ENCODE data around the gene HSD11B2. TPM values are rescaled to one million over a fixed set of nuclear protein-coding genes. Genes with fewer than 3 reads are reported as not detected.

HSD11B2 gene
- total RNA-seq, 1 experiment from 2014 or later, result 33.4 TPM

DNA sequence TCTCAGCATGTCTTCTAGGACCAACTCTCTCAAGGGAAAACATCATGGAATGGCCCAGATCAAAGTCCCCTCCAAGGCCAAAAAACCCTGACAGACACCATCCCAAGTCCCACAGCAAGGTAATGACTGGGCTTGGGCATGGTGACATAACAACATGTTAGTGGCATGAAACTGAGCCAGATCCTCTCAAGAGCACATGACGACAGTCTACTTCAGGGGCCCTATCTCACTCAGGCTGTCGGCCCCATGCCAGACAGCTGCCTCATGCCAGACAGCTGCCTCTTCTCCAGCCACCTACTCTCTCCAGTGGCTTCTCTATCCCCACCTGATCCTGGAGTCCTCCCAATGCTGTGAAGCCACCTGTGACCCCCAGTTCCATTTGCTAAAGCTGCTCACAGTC, 18.4 kb downstream of the HSD11B2 start (continued):
- TF ChIP-seq FOXP4 (CRISPR knock-in tag; IDR thresholded peaks at IDR 0.05), result no peak
- TF ChIP-seq, protein P1, sequence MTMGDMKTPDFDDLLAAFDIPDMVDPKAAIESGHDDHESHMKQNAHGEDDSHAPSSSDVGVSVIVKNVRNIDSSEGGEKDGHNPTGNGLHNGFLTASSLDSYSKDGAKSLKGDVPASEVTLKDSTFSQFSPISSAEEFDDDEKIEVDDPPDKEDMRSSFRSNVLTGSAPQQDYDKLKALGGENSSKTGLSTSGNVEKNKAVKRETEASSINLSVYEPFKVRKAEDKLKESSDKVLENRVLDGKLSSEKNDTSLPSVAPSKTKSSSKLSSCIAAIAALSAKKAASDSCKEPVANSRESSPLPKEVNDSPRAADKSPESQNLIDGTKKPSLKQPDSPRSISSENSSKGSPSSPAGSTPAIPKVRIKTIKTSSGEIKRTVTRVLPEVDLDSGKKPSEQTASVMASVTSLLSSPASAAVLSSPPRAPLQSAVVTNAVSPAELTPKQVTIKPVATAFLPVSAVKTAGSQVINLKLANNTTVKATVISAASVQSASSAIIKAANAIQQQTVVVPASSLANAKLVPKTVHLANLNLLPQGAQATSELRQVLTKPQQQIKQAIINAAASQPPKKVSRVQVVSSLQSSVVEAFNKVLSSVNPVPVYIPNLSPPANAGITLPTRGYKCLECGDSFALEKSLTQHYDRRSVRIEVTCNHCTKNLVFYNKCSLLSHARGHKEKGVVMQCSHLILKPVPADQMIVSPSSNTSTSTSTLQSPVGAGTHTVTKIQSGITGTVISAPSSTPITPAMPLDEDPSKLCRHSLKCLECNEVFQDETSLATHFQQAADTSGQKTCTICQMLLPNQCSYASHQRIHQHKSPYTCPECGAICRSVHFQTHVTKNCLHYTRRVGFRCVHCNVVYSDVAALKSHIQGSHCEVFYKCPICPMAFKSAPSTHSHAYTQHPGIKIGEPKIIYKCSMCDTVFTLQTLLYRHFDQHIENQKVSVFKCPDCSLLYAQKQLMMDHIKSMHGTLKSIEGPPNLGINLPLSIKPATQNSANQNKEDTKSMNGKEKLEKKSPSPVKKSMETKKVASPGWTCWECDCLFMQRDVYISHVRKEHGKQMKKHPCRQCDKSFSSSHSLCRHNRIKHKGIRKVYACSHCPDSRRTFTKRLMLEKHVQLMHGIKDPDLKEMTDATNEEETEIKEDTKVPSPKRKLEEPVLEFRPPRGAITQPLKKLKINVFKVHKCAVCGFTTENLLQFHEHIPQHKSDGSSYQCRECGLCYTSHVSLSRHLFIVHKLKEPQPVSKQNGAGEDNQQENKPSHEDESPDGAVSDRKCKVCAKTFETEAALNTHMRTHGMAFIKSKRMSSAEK (CRISPR knock-in tag; IDR thresholded peaks at IDR 0.05; ENCODE audit: borderline replicate concordance), result no peak
- no peak for TF ChIP-seq HMGA2 (CRISPR knock-in tag; IDR thresholded peaks at IDR 0.05)
- no peak for TF ChIP-seq RELA (CRISPR knock-in tag; IDR thresholded peaks at IDR 0.05; ENCODE audit: borderline replicate concordance)
- no peak for TF ChIP-seq GTF2I (CRISPR knock-in tag; conservative IDR thresholded peaks at IDR 0.05)

DNA sequence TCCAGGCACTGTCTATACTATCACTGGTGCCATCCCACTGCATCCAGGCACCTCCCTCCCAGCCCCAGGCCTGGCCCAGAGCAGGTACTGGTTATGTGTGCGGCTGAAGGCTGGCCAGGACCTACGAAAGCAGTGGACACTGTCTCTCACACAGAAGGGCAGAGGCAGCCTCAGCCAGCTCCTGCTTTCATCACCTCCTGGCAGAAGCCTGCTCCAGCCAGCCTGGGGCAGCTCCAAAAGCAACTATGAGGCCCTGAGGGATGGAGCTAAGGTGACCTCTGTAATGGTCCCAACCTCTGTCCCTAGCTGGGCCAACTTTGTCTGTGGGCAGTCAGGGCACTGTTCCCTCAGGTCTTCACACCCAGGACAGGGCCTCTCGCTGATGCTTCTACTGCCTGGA, 18.8 kb downstream of the HSD11B2 start:
- CTCF ChIA-PET, result interaction anchor here (1.7 to 12.8 kb wide), 2 partner anchors 16 to 25 kb away, joined by 9 to 234 read pairs; no protein-coding TSS in a partner anchor
- Mint-ChIP-seq H3K27me3 (ENCODE audit: low read depth) (no peaks in the 10 kb centered on the region; the same call in 1 of the 2 replicates), H3K9me3 (no peaks in the 10 kb centered on the region), H3K27ac (no peak overlapping the region), H3K36me3 (0 out of 2 replicates have a peak, but pooled peaks cover 3% of the 10 kb centered on the region), H3K4me1 (no peaks in the 10 kb centered on the region; the same call in 1 of the 2 replicates), H3K4me3 (no peak overlapping the region)
- DNase-seq (ENCODE audit: low spot score) (no peak), ATAC-seq (no peak)
- POLR2A ChIA-PET, result interaction anchor here (1.0 kb wide), 1 partner anchor 26 kb away, joined by 3 read pairs; no protein-coding TSS in a partner anchor
- TF ChIP-seq ZNF423 (CRISPR knock-in tag; IDR thresholded peaks at IDR 0.05) (no peak), GABPB1 (CRISPR knock-in tag; IDR thresholded peaks at IDR 0.05) (no peak), AR (CRISPR knock-in tag; IDR thresholded peaks at IDR 0.05) (no peak), PREB (CRISPR knock-in tag; IDR thresholded peaks at IDR 0.05; ENCODE audit: borderline replicate concordance) (no peak), FOXK1 (CRISPR knock-in tag; IDR thresholded peaks at IDR 0.05) (no peak), FOXP1 (CRISPR knock-in tag; IDR thresholded peaks at IDR 0.05; ENCODE audit: borderline replicate concordance) (no peak), ZNF121 (CRISPR knock-in tag; IDR thresholded peaks at IDR 0.05) (no peak), ETV6 (CRISPR knock-in tag; IDR thresholded peaks at IDR 0.05) (no peak), USF1 (CRISPR knock-in tag; IDR thresholded peaks at IDR 0.05) (no peak), IRF2 (CRISPR knock-in tag; IDR thresholded peaks at IDR 0.05; ENCODE audit: borderline replicate concordance, low read depth) (no peak), AFF4 (CRISPR knock-in tag; IDR thresholded peaks at IDR 0.05; ENCODE audit: borderline replicate concordance) (no peak), ZSCAN18 (CRISPR knock-in tag; IDR thresholded peaks at IDR 0.05) (no peak), MYBL2 (CRISPR knock-in tag; IDR thresholded peaks at IDR 0.05) (no peak), NR2C2 (CRISPR knock-in tag; IDR thresholded peaks at IDR 0.05) (no peak), OVOL2 (CRISPR knock-in tag; IDR thresholded peaks at IDR 0.05; ENCODE audit: borderline replicate concordance) (no peak)
